MM.1S (cell line): Measurements from ENCODE around the gene KIFBP.

ENCODE experiments used
- DNase-seq: peaks from one replicate; pipeline ENCODE4 v3.0.0-alpha.2; 2015
- H2AFZ ChIP-seq: fragments of 300-600 bp; sonication (generic); 2 replicates; pipeline ENCODE4 v1.6.0; 2016; ENCODE audit warnings: antibody characterized with exemption, low read length
- H3F3A ChIP-seq: fragments of 300-600 bp; sonication (generic); 2 replicates; pipeline ENCODE4 v1.6.1; 2016; ENCODE audit warnings: mild to moderate bottlenecking, antibody characterized with exemption, low read length, moderate library complexity, mixed read lengths; ENCODE audit not compliant: insufficient read depth
- H3K27ac ChIP-seq: fragments of 300-600 bp; sonication (generic); 2 replicates; pipeline ENCODE4 v1.5.1; 2016; ENCODE audit warnings: mild to moderate bottlenecking, low read length
- H3K27me3 ChIP-seq: fragments of 300-600 bp; sonication (generic); replicated peaks from 2 replicates; pipeline ENCODE4 v1.6.0; 2016; ENCODE audit warnings: low read length; ENCODE audit not compliant: insufficient read depth
- H3K36me3 ChIP-seq: fragments of 300-600 bp; sonication (generic); replicated peaks from 2 replicates; pipeline ENCODE4 v1.6.1; 2016; ENCODE audit warnings: mild to moderate bottlenecking, low read length, mixed read lengths; ENCODE audit not compliant: insufficient read depth
- H3K4me1 ChIP-seq: fragments of 300-600 bp; sonication (generic); 2 replicates; pipeline ENCODE4 v1.6.1; 2016; ENCODE audit warnings: low read length, mixed read lengths
- H3K4me2 ChIP-seq: fragments of 300-600 bp; sonication (generic); 2 replicates; pipeline ENCODE4 v1.6.0; 2016; ENCODE audit warnings: low read depth, low read length
- H3K4me3 ChIP-seq: fragments of 300-600 bp; sonication (generic); 2 replicates; pipeline ENCODE4 v1.5.1; 2016; ENCODE audit warnings: low read length, mixed read lengths
- H3K79me2 ChIP-seq: fragments of 300-600 bp; sonication (generic); 2 replicates; pipeline ENCODE4 v1.6.1; 2016; ENCODE audit warnings: mixed run types, low read length, mixed read lengths
- H3K9ac ChIP-seq: fragments of 300-600 bp; sonication (generic); 2 replicates; pipeline ENCODE4 v1.6.1; 2016; ENCODE audit warnings: low read length, mixed read lengths
- H3K9me2 ChIP-seq: fragments of 300-600 bp; sonication (generic); replicated peaks from 2 replicates; pipeline ENCODE4 v1.6.1; 2016; ENCODE audit warnings: mild to moderate bottlenecking, low read length, mixed read lengths; ENCODE audit not compliant: insufficient read depth
- H3K9me3 ChIP-seq: fragments of 300-600 bp; sonication (generic); replicated peaks from 2 replicates; pipeline ENCODE4 v1.6.1; 2016; ENCODE audit warnings: mild to moderate bottlenecking, low read length, mixed read lengths; ENCODE audit not compliant: insufficient read depth
- H4K20me1 ChIP-seq: fragments of 300-600 bp; sonication (generic); 2 replicates; pipeline ENCODE4 v1.6.1; 2016; ENCODE audit warnings: mild to moderate bottlenecking, low read length, moderate library complexity, mixed read lengths; ENCODE audit not compliant: insufficient read depth
- CTCF ChIP-seq: fragments of 300-600 bp; sonication (generic); IDR thresholded peaks from 2 replicates; pipeline ENCODE4 v1.5.1; 2016; ENCODE audit warnings: antibody characterized with exemption, low read length, mixed read lengths
- EZH2 ChIP-seq: fragments of 300-600 bp; sonication (generic); optimal IDR thresholded peaks from 2 replicates; pipeline ENCODE3; 2017; ENCODE audit warnings: low read depth, mild to moderate bottlenecking, antibody characterized with exemption, low read length, mixed read lengths
- EZH2phosphoT487 ChIP-seq: fragments of 300-600 bp; sonication (generic); IDR thresholded peaks from 2 replicates; pipeline ENCODE4 v1.6.1; 2018; ENCODE audit warnings: antibody characterized with exemption, low read length

KIFBP gene

GRCh38 chr10:69042838-69043237 lies 54.2 kb downstream of the KIFBP start:
- no peak overlapping the region for H3K4me2 ChIP-seq
- no peak overlapping the region for H3K9ac ChIP-seq
- no peaks in the 10 kb centered on the region for H3K9me3 ChIP-seq
- H3K27ac ChIP-seq, result no peak overlapping the region
- no peak for DNase-seq
- no peak overlapping the region for H3K4me3 ChIP-seq
- H3K4me1 ChIP-seq, result peaks cover 20% of the 10 kb centered on the region
- H4K20me1 ChIP-seq, result no peaks in the 10 kb centered on the region
- no peak for TF ChIP-seq CTCF
- peaks cover 13% of the 10 kb centered on the region for H3F3A ChIP-seq
- H3K36me3 ChIP-seq, result no peaks in the 10 kb centered on the region
- H3K27me3 ChIP-seq, result no peaks in the 10 kb centered on the region
- no peaks in the 10 kb centered on the region for H3K9me2 ChIP-seq
- no peaks in the 10 kb centered on the region for H3K79me2 ChIP-seq
- no peak overlapping the region for H2AFZ ChIP-seq

- Histone ChIP-seq H3K79me2 (no peaks in the 10 kb centered on the region), H3K9ac (no peak overlapping the region), H3K27ac (no peak overlapping the region), H3K4me3 (no peak overlapping the region), H3K9me3 (no peaks in the 10 kb centered on the region), H3K36me3 (no peaks in the 10 kb centered on the region), H3K4me1 (peaks cover 20% of the 10 kb centered on the region), H4K20me1 (no peaks in the 10 kb centered on the region), H3K9me2 (no peaks in the 10 kb centered on the region), H3K27me3 (no peaks in the 10 kb centered on the region), H3K4me2 (no peak overlapping the region), H3F3A (peaks cover 13% of the 10 kb centered on the region), H2AFZ (no peak overlapping the region)
- TF ChIP-seq EZH2phosphoT487 (no peak), CTCF (no peak), EZH2 (no peak)
- DNase-seq, result no peak
These were observed 55.4 kb downstream of the KIFBP start for GRCh38 chr10:69043931-69044531.

GRCh38 chr10:69044546-69044945 lies 55.9 kb downstream of the KIFBP start:
- Histone ChIP-seq H3K4me2 (no peak overlapping the region), H3K36me3 (no peaks in the 10 kb centered on the region), H3K27ac (no peak overlapping the region), H3K27me3 (no peaks in the 10 kb centered on the region), H3K9me3 (no peaks in the 10 kb centered on the region), H3K79me2 (no peaks in the 10 kb centered on the region), H3K9me2 (no peaks in the 10 kb centered on the region), H3K9ac (no peak overlapping the region), H3F3A (peaks cover 13% of the 10 kb centered on the region), H3K4me3 (no peak overlapping the region), H2AFZ (no peak overlapping the region), H3K4me1 (peaks cover 20% of the 10 kb centered on the region), H4K20me1 (no peaks in the 10 kb centered on the region)
- TF ChIP-seq EZH2 (no peak), CTCF (no peak)
- no peak for DNase-seq
